Measurements from ENCODE around the gene NFATC2. TPM values are rescaled to one million over a fixed set of nuclear protein-coding genes. Genes with fewer than 3 reads are reported as not detected.

Gene NFATC2
- total RNA-seq, 1 experiment from 2014 or later = 15.8 TPM

- peak overlapping the region; percentile 64 for H3K27ac Mint-ChIP-seq (ENCODE audit: unreplicated experiment)
Observed at GRCh38 chr20:51457533-51457932, 85.0 kb downstream of the NFATC2 start.

GRCh38 chr20:51456511-51457509, 85.7 kb downstream of the NFATC2 start:
- CTCF ChIA-PET = interaction anchor here (0.6 to 1.5 kb wide), 15 partner anchors 10 to 477 kb away, joined by 3 to 8 read pairs (median 4); partner anchors contain the start of gene NFATC2
- DNase-seq = peak; percentile 99
- BruUV-seq (replicated peaks) = no TSS peak
- Mint-ChIP-seq H3K4me1 (ENCODE audit: low read depth, unreplicated experiment) (peaks cover 13% of the 10 kb centered on the region), H3K9me3 (ENCODE audit: low read depth, unreplicated experiment) (no peaks in the 10 kb centered on the region), H3K27ac (ENCODE audit: unreplicated experiment) (peak overlapping the region; percentile 64), H3K36me3 (ENCODE audit: insufficient read depth, unreplicated experiment) (peaks cover 16% of the 10 kb centered on the region), H3K4me3 (ENCODE audit: low read depth, unreplicated experiment) (peak overlapping the region; percentile 74), H3K27me3 (ENCODE audit: unreplicated experiment) (no peaks in the 10 kb centered on the region)
- intact Hi-C loops (cut with micrococcal nuclease; ENCODE audit: unreplicated experiment) = no loop called here
- no peak for TF ChIP-seq CTCF (IDR thresholded peaks at IDR 0.05; ENCODE audit: unreplicated experiment)

More at GRCh38 chr20:51457533-51457932, 85.0 kb downstream of the NFATC2 start:
- Mint-ChIP-seq H3K36me3 (ENCODE audit: insufficient read depth, unreplicated experiment) (peaks cover 13% of the 10 kb centered on the region), H3K9me3 (ENCODE audit: low read depth, unreplicated experiment) (no peaks in the 10 kb centered on the region), H3K27me3 (ENCODE audit: unreplicated experiment) (no peaks in the 10 kb centered on the region), H3K4me3 (ENCODE audit: low read depth, unreplicated experiment) (peak overlapping the region; percentile 74), H3K4me1 (ENCODE audit: low read depth, unreplicated experiment) (peaks cover 13% of the 10 kb centered on the region)
- CTCF ChIA-PET = interaction anchor here (0.6 to 1.5 kb wide), 9 partner anchors 10 to 198 kb away, joined by 3 to 8 read pairs (median 4); no protein-coding TSS in a partner anchor
- DNase-seq = no peak
- TF ChIP-seq CTCF (IDR thresholded peaks at IDR 0.05; ENCODE audit: unreplicated experiment) = no peak
- no TSS peak for BruUV-seq (replicated peaks)
- intact Hi-C loops (cut with micrococcal nuclease; ENCODE audit: unreplicated experiment) = no loop called here

- H3K27me3 Mint-ChIP-seq (ENCODE audit: unreplicated experiment) = no peaks in the 10 kb centered on the region
- peaks cover 13% of the 10 kb centered on the region for H3K4me1 Mint-ChIP-seq (ENCODE audit: low read depth, unreplicated experiment)
- no peak overlapping the region for H3K4me3 Mint-ChIP-seq (ENCODE audit: low read depth, unreplicated experiment)
- no peak for TF ChIP-seq CTCF (IDR thresholded peaks at IDR 0.05; ENCODE audit: unreplicated experiment)
- H3K36me3 Mint-ChIP-seq (ENCODE audit: insufficient read depth, unreplicated experiment) = peaks cover 16% of the 10 kb centered on the region
- no peaks in the 10 kb centered on the region for H3K9me3 Mint-ChIP-seq (ENCODE audit: low read depth, unreplicated experiment)
- no peak for DNase-seq
- CTCF ChIA-PET = no interaction called here
- no peak overlapping the region for H3K27ac Mint-ChIP-seq (ENCODE audit: unreplicated experiment)
- intact Hi-C loops (cut with micrococcal nuclease; ENCODE audit: unreplicated experiment) = no loop called here
- BruUV-seq (replicated peaks) = no TSS peak
Observed at GRCh38 chr20:51454250-51454865, 88.2 kb downstream of the NFATC2 start.

DNA sequence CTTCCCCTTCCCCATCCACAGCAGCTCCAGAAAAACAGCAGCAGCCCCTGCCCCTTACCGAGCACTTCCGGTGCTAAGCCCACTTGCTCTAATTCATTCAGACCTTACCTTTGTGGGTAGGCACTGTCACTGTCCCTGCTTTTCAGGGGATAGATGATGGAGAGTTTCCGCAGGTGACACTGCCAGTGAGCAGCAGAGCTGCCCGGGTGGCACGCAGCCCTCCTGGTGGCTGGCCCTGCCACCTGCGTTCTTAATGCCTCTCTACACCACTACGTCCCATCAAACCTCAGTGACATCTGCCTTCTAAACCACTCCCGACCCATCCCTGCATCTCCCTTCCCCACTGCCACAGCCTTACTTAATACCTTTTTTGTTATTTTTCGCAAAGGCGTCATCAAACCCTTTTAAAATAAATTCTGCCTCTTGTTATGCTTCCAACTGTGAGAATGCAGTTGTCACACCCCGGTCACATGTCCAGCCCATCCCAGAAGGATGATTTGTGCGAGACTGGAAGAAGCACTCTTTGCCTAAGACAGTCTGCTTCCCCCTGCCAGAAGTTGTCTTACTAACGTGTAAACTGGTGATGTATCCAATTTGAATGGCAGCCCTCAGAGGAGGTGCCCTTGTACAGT, 89.7 kb downstream of the NFATC2 start:
- H3K27ac Mint-ChIP-seq (ENCODE audit: unreplicated experiment) = no peak overlapping the region
- CTCF ChIA-PET = no interaction called here
- H3K9me3 Mint-ChIP-seq (ENCODE audit: low read depth, unreplicated experiment) = no peaks in the 10 kb centered on the region
- H3K27me3 Mint-ChIP-seq (ENCODE audit: unreplicated experiment) = no peaks in the 10 kb centered on the region
- DNase-seq = no peak
- intact Hi-C loops (cut with micrococcal nuclease; ENCODE audit: unreplicated experiment) = no loop called here
- peaks cover 16% of the 10 kb centered on the region for H3K36me3 Mint-ChIP-seq (ENCODE audit: insufficient read depth, unreplicated experiment)
- H3K4me3 Mint-ChIP-seq (ENCODE audit: low read depth, unreplicated experiment) = no peak overlapping the region
- peaks cover 20% of the 10 kb centered on the region for H3K4me1 Mint-ChIP-seq (ENCODE audit: low read depth, unreplicated experiment)
- no TSS peak for BruUV-seq (replicated peaks)
- TF ChIP-seq CTCF (IDR thresholded peaks at IDR 0.05; ENCODE audit: unreplicated experiment) = no peak
